Measurements from ENCODE around the gene BRIP1. TPM values are rescaled to one million over a fixed set of nuclear protein-coding genes. Genes with fewer than 3 reads are reported as not detected.

The BRIP1 gene
- total RNA-seq, 1 donor = 20.9 TPM

GRCh38 chr17:61848896-61849295, 14.4 kb downstream of the BRIP1 start:
- no peak for DNase-seq (ENCODE audit: low read depth)
- no peak overlapping the region for H3K4me3 ChIP-seq (ENCODE audit: low read depth, low read length)
- TF ChIP-seq, protein P1, sequence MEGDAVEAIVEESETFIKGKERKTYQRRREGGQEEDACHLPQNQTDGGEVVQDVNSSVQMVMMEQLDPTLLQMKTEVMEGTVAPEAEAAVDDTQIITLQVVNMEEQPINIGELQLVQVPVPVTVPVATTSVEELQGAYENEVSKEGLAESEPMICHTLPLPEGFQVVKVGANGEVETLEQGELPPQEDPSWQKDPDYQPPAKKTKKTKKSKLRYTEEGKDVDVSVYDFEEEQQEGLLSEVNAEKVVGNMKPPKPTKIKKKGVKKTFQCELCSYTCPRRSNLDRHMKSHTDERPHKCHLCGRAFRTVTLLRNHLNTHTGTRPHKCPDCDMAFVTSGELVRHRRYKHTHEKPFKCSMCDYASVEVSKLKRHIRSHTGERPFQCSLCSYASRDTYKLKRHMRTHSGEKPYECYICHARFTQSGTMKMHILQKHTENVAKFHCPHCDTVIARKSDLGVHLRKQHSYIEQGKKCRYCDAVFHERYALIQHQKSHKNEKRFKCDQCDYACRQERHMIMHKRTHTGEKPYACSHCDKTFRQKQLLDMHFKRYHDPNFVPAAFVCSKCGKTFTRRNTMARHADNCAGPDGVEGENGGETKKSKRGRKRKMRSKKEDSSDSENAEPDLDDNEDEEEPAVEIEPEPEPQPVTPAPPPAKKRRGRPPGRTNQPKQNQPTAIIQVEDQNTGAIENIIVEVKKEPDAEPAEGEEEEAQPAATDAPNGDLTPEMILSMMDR (IDR thresholded peaks at IDR 0.05; ENCODE audit: insufficient read depth, low read length) = no peak

- DNase-seq (ENCODE audit: low read depth) = no peak
- TF ChIP-seq, protein P1 (IDR thresholded peaks at IDR 0.05; ENCODE audit: insufficient read depth, low read length) = no peak
- no peak overlapping the region for H3K4me3 ChIP-seq (ENCODE audit: low read depth, low read length)
These were observed 15.1 kb downstream of the BRIP1 start for GRCh38 chr17:61848247-61848646.

DNA sequence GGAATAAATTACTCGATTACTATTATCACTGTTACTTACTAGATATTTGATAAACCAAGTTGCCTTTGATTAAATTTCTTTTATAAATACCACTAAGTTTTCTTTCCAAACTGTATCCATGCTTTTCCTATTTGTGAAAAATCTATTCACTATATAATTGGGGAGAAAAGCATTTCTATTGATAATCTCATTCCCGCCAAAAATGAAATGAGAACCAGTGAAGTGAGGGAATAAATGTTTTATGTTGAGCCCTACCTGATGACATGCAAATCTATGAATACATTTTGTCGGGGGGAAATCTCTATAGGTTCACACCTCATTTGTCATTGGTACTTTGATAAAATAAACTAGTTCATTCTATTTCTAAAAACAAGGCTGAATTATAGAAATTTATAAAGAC, 15.7 kb downstream of the BRIP1 start:
- no peak overlapping the region for H3K4me3 ChIP-seq (ENCODE audit: low read depth, low read length)
- TF ChIP-seq, protein P1 (IDR thresholded peaks at IDR 0.05; ENCODE audit: insufficient read depth, low read length) = no peak

GRCh38 chr17:61846761-61847375, 16.5 kb downstream of the BRIP1 start:
- no peak for DNase-seq (ENCODE audit: low read depth)
- TF ChIP-seq, protein P1 (IDR thresholded peaks at IDR 0.05; ENCODE audit: insufficient read depth, low read length) = no peak
- no peak overlapping the region for H3K4me3 ChIP-seq (ENCODE audit: low read depth, low read length)

More for the DNA sequence above, 15.7 kb downstream of the BRIP1 start:
- DNase-seq (ENCODE audit: low read depth) = no peak

- H3K4me3 ChIP-seq (ENCODE audit: low read depth, low read length) = no peak overlapping the region
- no peak for DNase-seq (ENCODE audit: low read depth)
- TF ChIP-seq, protein P1 (IDR thresholded peaks at IDR 0.05; ENCODE audit: insufficient read depth, low read length) = no peak
These were observed 17.2 kb downstream of the BRIP1 start for GRCh38 chr17:61846088-61846487.

GRCh38 chr17:61843435-61843834, 19.9 kb downstream of the BRIP1 start:
- TF ChIP-seq, protein P1 (IDR thresholded peaks at IDR 0.05; ENCODE audit: insufficient read depth, low read length) = no peak
- DNase-seq (ENCODE audit: low read depth) = no peak
- no peak overlapping the region for H3K4me3 ChIP-seq (ENCODE audit: low read depth, low read length)

- TF ChIP-seq, protein P1 (IDR thresholded peaks at IDR 0.05; ENCODE audit: insufficient read depth, low read length) = no peak
- no peak overlapping the region for H3K4me3 ChIP-seq (ENCODE audit: low read depth, low read length)
- no peak for DNase-seq (ENCODE audit: low read depth)
These were observed 20.4 kb downstream of the BRIP1 start for GRCh38 chr17:61842899-61843298.
